HCT116 (cell line): ENCODE measurements around the gene CCDC172. TPM values are rescaled to one million over a fixed set of nuclear protein-coding genes. Genes with fewer than 3 reads are reported as not detected.

ENCODE experiments used
- ATAC-seq: fragments of 200-7000 bp; cut with Tn5 transposase; 2 replicates; pipeline ENCODE4 v1.9.1; 2020; ENCODE audit warnings: mild to moderate bottlenecking, moderate library complexity
- BruUV-seq: library from RNA; stranded (reverse); fragments of 400-500 nt; replicated peaks from 2 replicates; lab custom pipeline; 2021; lab: Mats Ljungman, UMichigan
- CTCF ChIA-PET: fragments of 300-600 bp; sonication (Branson Sonifier 250); formaldehyde crosslinking; loops from one replicate; lab custom pipeline; 2021; ENCODE audit warnings: antibody characterized with exemption; lab: Charles Lee
- POLR2A ChIA-PET: fragments of 300-600, 350-600 bp; sonication (Branson Sonifier 250); formaldehyde crosslinking; loops from one replicate; lab custom pipeline; 2021; ENCODE audit warnings: antibody characterized with exemption; lab: Charles Lee
- RAD21 ChIA-PET, 2 experiments: fragments of 300-600 bp; sonication (Branson Sonifier 250); formaldehyde crosslinking; loops; one replicate each; lab custom pipeline; 2023; ENCODE audit warnings: low total read pairs in 2 of 2; ENCODE audit not compliant: uncharacterized antibody in 2 of 2, unreplicated experiment in 2 of 2, low non-redundant PET in 1 of 2; lab: Charles Lee
- DNase-seq: peaks from one replicate; pipeline ENCODE4 v3.0.0-alpha.2; 2010; ENCODE audit warnings: low read depth, low spot score
- H2AFZ ChIP-seq: fragments of 200-600 bp; shearing (Covaris generic), sonication (generic); 2 replicates; pipeline ENCODE4 v1.6.1; 2017; ENCODE audit warnings: low read depth, mixed run types, mixed read lengths, antibody characterized with exemption, low read length; ENCODE audit not compliant: poor library complexity, severe bottlenecking
- H3K27ac ChIP-seq: 2 replicates; pipeline ENCODE4 v1.5.1; 2012; ENCODE audit warnings: low read depth, low read length
- H3K27me3 ChIP-seq: fragments of 200-600 bp; sonication (generic); 2 replicates; pipeline ENCODE4 v1.6.1; 2016; ENCODE audit warnings: mixed run types, low read length, mixed read lengths; ENCODE audit not compliant: insufficient read depth
- H3K36me3 ChIP-seq, 2 experiments: fragments of 200-500 bp in 1 of 2; fragments of 200-600 bp in 1 of 2; sonication (Bioruptor generic) in 1 of 2; sonication (generic) in 1 of 2; 2 replicates each; pipeline versions ENCODE4 v1.5.1 to v1.6.1; 2014 to 2016; ENCODE audit warnings: low read length in 2 of 2, inconsistent platforms in 1 of 2, mixed read lengths in 1 of 2, mixed run types in 1 of 2; ENCODE audit not compliant: insufficient read depth in 2 of 2, control insufficient read depth in 1 of 2
- H3K4me1 ChIP-seq, 2 experiments: fragments of 200-600 bp in 1 of 2; sonication (generic) in 1 of 2; 2 replicates each; pipeline versions ENCODE4 v1.5.1 to v1.6.1; 2012 to 2017; ENCODE audit warnings: low read length in 2 of 2, inconsistent platforms in 1 of 2, mild to moderate bottlenecking in 1 of 2, mixed read lengths in 1 of 2, mixed run types in 1 of 2, moderate library complexity in 1 of 2; ENCODE audit not compliant: insufficient read depth in 2 of 2, control insufficient read depth in 1 of 2
- H3K4me2 ChIP-seq: fragments of 200-600 bp; sonication (generic); 2 replicates; pipeline ENCODE4 v1.6.1; 2017; ENCODE audit warnings: mixed run types, low read length, mixed read lengths
- H3K4me3 ChIP-seq, 2 experiments: fragments of 200-600 bp in 1 of 2; sonication (generic) in 1 of 2; replicated peaks in 1 of 2; 2 replicates each; pipeline ENCODE4 v1.5.1; 2011 to 2016; ENCODE audit warnings: low read length in 2 of 2, control low read depth in 1 of 2, low read depth in 1 of 2, mild to moderate bottlenecking in 1 of 2, mixed read lengths in 1 of 2, mixed run types in 1 of 2
- H3K79me2 ChIP-seq: fragments of 200-600 bp; sonication (generic); 2 replicates; pipeline ENCODE4 v1.6.1; 2017; ENCODE audit warnings: mild to moderate bottlenecking, mixed run types, low read length, moderate library complexity, mixed read lengths; ENCODE audit not compliant: insufficient read depth
- H3K9ac ChIP-seq: fragments of 200-600 bp; sonication (generic); 2 replicates; pipeline ENCODE4 v1.6.1; 2016; ENCODE audit warnings: low read length, mixed read lengths
- H3K9me2 ChIP-seq: fragments of 200-600 bp; sonication (generic), shearing (Covaris generic); 2 replicates; pipeline ENCODE4 v1.6.1; 2017; ENCODE audit warnings: mixed run types, mild to moderate bottlenecking, moderate library complexity; ENCODE audit not compliant: insufficient read depth
- H3K9me3 ChIP-seq, 2 experiments: fragments of 200-500 bp in 1 of 2; fragments of 200-600 bp in 1 of 2; sonication (Bioruptor generic) in 1 of 2; sonication (generic) in 1 of 2; 2 replicates each; pipeline ENCODE4 v1.6.1; 2014 to 2017; ENCODE audit warnings: low read length in 2 of 2, mixed read lengths in 2 of 2, inconsistent platforms in 1 of 2, low read depth in 1 of 2, mild to moderate bottlenecking in 1 of 2, mixed run types in 1 of 2, moderate library complexity in 1 of 2; ENCODE audit not compliant: control insufficient read depth in 1 of 2, insufficient read depth in 1 of 2
- H4K20me1 ChIP-seq: fragments of 200-600 bp; sonication (generic), shearing (Covaris generic); 2 replicates; pipeline ENCODE4 v1.6.1; 2017; ENCODE audit warnings: mixed run types, mild to moderate bottlenecking, moderate library complexity; ENCODE audit not compliant: insufficient read depth
- CEBPB ChIP-seq: IDR thresholded peaks from 2 replicates; pipeline ENCODE4 v1.6.1; 2012; ENCODE audit warnings: low read depth
- EZH2 ChIP-seq: fragments of 200-600 bp; sonication (generic); IDR thresholded peaks from 2 replicates; pipeline ENCODE4 v1.6.1; 2017; ENCODE audit warnings: antibody characterized with exemption, mixed run types
- SIN3A ChIP-seq: IDR thresholded peaks from 2 replicates; pipeline ENCODE4 v1.6.1; 2012; ENCODE audit warnings: low read depth
- SP1 ChIP-seq: IDR thresholded peaks from 2 replicates; pipeline ENCODE4 v1.6.1; 2012; ENCODE audit warnings: low read depth
- SRF ChIP-seq: IDR thresholded peaks from 2 replicates; pipeline ENCODE4 v1.6.1; 2012; ENCODE audit warnings: low read depth
- YY1 ChIP-seq: IDR thresholded peaks from 2 replicates; pipeline ENCODE4 v1.6.1; 2011; ENCODE audit warnings: low read length, low read depth, moderate library complexity, mild to moderate bottlenecking; ENCODE audit not compliant: insufficient replicate concordance; ENCODE audit errors: extremely low read depth
- ZNF274 ChIP-seq: fragments of 200-500 bp; sonication (Bioruptor generic); IDR thresholded peaks from 2 replicates; pipeline ENCODE4 v1.6.1; 2014; ENCODE audit warnings: mild to moderate bottlenecking, low read depth, low read length, inconsistent platforms
- intact Hi-C: fragments of 100-400 bp; cut with micrococcal nuclease; formaldehyde crosslinking; loops from 2 replicates; pipeline ENCODE4 v1.10.0; 2022
- total RNA-seq: library from RNA; stranded (reverse); gene quantifications from one replicate; pipeline ENCODE4 v1.2.1, GENCODE V29; 2021; ENCODE audit not compliant: unreplicated experiment
- TF ChIP-seq, protein P1 (sequence below), 3 experiments: fragments of 200-600 bp in 1 of 3; sonication (generic) in 1 of 3; IDR thresholded peaks in 2 of 3; conservative IDR thresholded peaks in 1 of 3; 2 replicates each; pipeline ENCODE4 v1.5.1; 2012 to 2017; ENCODE audit warnings: low read depth in 2 of 3, low read length in 2 of 3, antibody characterized with exemption in 1 of 3, borderline replicate concordance in 1 of 3, control low read depth in 1 of 3, mild to moderate bottlenecking in 1 of 3, mixed read lengths in 1 of 3, mixed run types in 1 of 3, moderate library complexity in 1 of 3; ENCODE audit not compliant: insufficient read depth in 1 of 3
- TF ChIP-seq, protein P2 (sequence below): IDR thresholded peaks from 2 replicates; pipeline ENCODE4 v1.6.1; 2012

The CCDC172 gene
- total RNA-seq, 1 experiment from 2014 or later, result not detected

DNA sequence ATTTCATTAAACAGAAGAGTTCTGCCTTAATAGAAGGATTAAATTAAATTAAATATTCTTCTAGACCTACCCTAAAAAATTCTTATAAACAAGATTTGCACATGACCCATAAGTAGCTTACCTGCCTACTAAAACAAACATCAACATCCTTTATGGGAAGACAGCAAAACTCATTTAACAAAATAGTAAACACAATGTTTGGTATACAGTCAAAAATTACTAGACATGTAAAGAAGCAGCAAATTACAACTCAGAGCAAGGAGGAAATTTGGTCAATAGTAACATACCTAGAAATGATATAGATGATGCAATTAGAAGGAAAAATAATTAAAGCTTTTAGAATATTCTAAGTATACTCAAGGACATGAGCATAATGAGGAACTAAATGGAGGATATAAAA is 27.9 kb downstream of the CCDC172 start (continued):
- TF ChIP-seq, protein P1, sequence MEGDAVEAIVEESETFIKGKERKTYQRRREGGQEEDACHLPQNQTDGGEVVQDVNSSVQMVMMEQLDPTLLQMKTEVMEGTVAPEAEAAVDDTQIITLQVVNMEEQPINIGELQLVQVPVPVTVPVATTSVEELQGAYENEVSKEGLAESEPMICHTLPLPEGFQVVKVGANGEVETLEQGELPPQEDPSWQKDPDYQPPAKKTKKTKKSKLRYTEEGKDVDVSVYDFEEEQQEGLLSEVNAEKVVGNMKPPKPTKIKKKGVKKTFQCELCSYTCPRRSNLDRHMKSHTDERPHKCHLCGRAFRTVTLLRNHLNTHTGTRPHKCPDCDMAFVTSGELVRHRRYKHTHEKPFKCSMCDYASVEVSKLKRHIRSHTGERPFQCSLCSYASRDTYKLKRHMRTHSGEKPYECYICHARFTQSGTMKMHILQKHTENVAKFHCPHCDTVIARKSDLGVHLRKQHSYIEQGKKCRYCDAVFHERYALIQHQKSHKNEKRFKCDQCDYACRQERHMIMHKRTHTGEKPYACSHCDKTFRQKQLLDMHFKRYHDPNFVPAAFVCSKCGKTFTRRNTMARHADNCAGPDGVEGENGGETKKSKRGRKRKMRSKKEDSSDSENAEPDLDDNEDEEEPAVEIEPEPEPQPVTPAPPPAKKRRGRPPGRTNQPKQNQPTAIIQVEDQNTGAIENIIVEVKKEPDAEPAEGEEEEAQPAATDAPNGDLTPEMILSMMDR (IDR thresholded peaks at IDR 0.05 in 2 of 3, conservative IDR thresholded peaks at IDR 0.05 in 1 of 3; ENCODE audit: borderline replicate concordance in 1 of 3, insufficient read depth in 1 of 3, low read depth in 2 of 3, low read length in 2 of 3), result no peak

DNA sequence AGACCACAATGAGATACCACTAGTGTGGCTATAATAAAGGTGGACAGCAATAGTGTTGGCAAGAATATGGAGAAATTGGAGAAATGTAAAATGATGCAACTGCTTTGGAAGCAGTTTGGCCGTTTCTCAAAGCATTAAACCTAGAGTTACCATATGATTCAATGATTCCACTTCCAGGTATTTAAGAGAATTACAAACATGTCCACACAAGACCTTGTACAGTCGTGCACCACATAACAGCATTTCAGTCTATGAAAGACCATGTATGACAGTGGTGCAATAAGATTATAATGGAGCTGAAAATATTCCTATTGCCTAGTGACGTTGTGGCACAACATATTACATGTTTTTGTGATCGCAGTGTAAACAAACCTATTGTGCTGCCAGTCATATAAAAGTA is 29.6 kb downstream of the CCDC172 start:
- H3K4me3 ChIP-seq, result no peak overlapping the region
- H3K36me3 ChIP-seq, result no peaks in the 10 kb centered on the region
- ATAC-seq (no peak), DNase-seq (no peak)
- H3K9me3 ChIP-seq, result no peaks in the 10 kb centered on the region
- H3K9ac ChIP-seq, result no peak overlapping the region
- intact Hi-C loops, result no loop called here
- H4K20me1 ChIP-seq, result no peaks in the 10 kb centered on the region
- RAD21 ChIA-PET, result no interaction called here
- H3K79me2 ChIP-seq, result no peaks in the 10 kb centered on the region
- no peak overlapping the region for H3K4me2 ChIP-seq
- POLR2A ChIA-PET, result no interaction called here
- BruUV-seq, result no TSS peak
- no peaks in the 10 kb centered on the region for H3K9me2 ChIP-seq
- TF ChIP-seq, protein P1 (IDR thresholded peaks at IDR 0.05 in 2 of 3, conservative IDR thresholded peaks at IDR 0.05 in 1 of 3; ENCODE audit: borderline replicate concordance in 1 of 3, insufficient read depth in 1 of 3, low read depth in 2 of 3, low read length in 2 of 3), result no peak
- TF ChIP-seq CEBPB (no peak), ZNF274 (no peak), EZH2 (no peak), YY1 (no peak), SP1 (no peak), SRF (no peak), SIN3A (no peak)
- TF ChIP-seq, protein P2, sequence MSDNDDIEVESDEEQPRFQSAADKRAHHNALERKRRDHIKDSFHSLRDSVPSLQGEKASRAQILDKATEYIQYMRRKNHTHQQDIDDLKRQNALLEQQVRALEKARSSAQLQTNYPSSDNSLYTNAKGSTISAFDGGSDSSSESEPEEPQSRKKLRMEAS, result no peak
- no peaks in the 10 kb centered on the region for H3K4me1 ChIP-seq
- H2AFZ ChIP-seq, result no peak overlapping the region
- no peak overlapping the region for H3K27ac ChIP-seq
- CTCF ChIA-PET, result no interaction called here
- peaks cover 21% of the 10 kb centered on the region for H3K27me3 ChIP-seq
